WTC11 (cell line): ENCODE data around the gene BORCS6.

ENCODE experiments used
- CREB1 ChIP-seq: sonication (generic); formaldehyde crosslinking; IDR thresholded peaks from 2 replicates; pipeline ENCODE4 v1.8.0; 2023; ENCODE audit warnings: mild to moderate bottlenecking, missing genetic modification reagents
- CTCF ChIP-seq: fragments of 200-600 bp; IDR thresholded peaks from 2 replicates; pipeline ENCODE4 v1.8.0; 2022; ENCODE audit warnings: antibody characterized with exemption
- ESRRA ChIP-seq: sonication (generic); formaldehyde crosslinking; IDR thresholded peaks from 2 replicates; pipeline ENCODE4 v1.8.1; 2022; ENCODE audit warnings: mild to moderate bottlenecking, missing genetic modification reagents, borderline replicate concordance
- FOXK1 ChIP-seq: sonication (generic); formaldehyde crosslinking; IDR thresholded peaks from 2 replicates; pipeline ENCODE4 v1.8.0; 2022; ENCODE audit warnings: mild to moderate bottlenecking, moderate library complexity, missing genetic modification reagents
- JUN ChIP-seq: sonication (generic); formaldehyde crosslinking; IDR thresholded peaks from 2 replicates; pipeline ENCODE4 v1.8.0; 2023; ENCODE audit warnings: mild to moderate bottlenecking, missing genetic modification reagents
- MYBL2 ChIP-seq: sonication (generic); formaldehyde crosslinking; IDR thresholded peaks from 2 replicates; pipeline ENCODE4 v1.8.1; 2023; ENCODE audit warnings: mild to moderate bottlenecking, moderate library complexity, missing genetic modification reagents
- PRDM15 ChIP-seq: sonication (generic); formaldehyde crosslinking; IDR thresholded peaks from 2 replicates; pipeline ENCODE4 v1.8.0; 2022; ENCODE audit warnings: missing genetic modification reagents
- TEAD1 ChIP-seq: sonication (generic); formaldehyde crosslinking; IDR thresholded peaks from 2 replicates; pipeline ENCODE4 v1.8.0; 2022; ENCODE audit warnings: mild to moderate bottlenecking, missing genetic modification reagents
- USF2 ChIP-seq: sonication (generic); formaldehyde crosslinking; IDR thresholded peaks from 2 replicates; pipeline ENCODE4 v1.8.1; 2023; ENCODE audit warnings: mild to moderate bottlenecking, missing genetic modification reagents, moderate library complexity
- ZNF416 ChIP-seq: fragments of 250-450 bp; sonication (Bioruptor Pico); IDR thresholded peaks from 2 replicates; pipeline ENCODE4 v1.9.0; 2021; ENCODE audit warnings: mild to moderate bottlenecking, inconsistent platforms
- TF ChIP-seq, protein P1 (sequence below): sonication (generic); formaldehyde crosslinking; IDR thresholded peaks from 2 replicates; pipeline ENCODE4 v1.8.1; 2022; ENCODE audit warnings: low read depth, mild to moderate bottlenecking, moderate library complexity, missing genetic modification reagents, borderline replicate concordance
- TF ChIP-seq, protein P2 (sequence below): sonication (generic); formaldehyde crosslinking; IDR thresholded peaks from 2 replicates; pipeline ENCODE4 v1.8.0; 2022; ENCODE audit warnings: mild to moderate bottlenecking, missing genetic modification reagents
- TF ChIP-seq, protein P3 (sequence below): sonication (generic); formaldehyde crosslinking; IDR thresholded peaks from 2 replicates; pipeline ENCODE4 v1.8.0; 2022; ENCODE audit warnings: mild to moderate bottlenecking, missing genetic modification reagents

DNA sequence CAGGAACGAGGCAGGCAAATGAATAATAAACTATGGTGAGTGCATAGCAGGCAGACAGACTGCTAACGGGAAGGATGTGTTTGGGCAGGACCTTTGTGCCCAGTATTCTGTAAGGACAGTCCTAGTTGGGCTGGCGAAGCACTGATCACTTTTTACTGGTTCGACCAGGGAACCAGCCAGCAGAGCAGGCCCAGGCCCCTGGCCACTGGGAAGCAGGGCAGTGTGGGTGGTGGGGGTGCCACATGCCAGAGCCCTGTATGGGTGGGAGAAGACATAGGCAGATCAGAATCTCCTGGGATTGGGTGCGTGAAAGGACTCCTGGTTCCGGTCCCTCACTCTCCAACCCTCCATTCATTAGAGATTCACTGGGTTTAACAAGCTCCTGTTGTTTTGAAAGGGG, 23.2 kb downstream of the BORCS6 start:
- TF ChIP-seq CTCF (no peak), JUN (CRISPR knock-in tag) (no peak), CREB1 (CRISPR knock-in tag) (no peak), FOXK1 (CRISPR knock-in tag) (no peak), ZNF416 (CRISPR knock-in tag) (no peak), MYBL2 (CRISPR knock-in tag) (no peak), PRDM15 (CRISPR knock-in tag) (no peak), TEAD1 (CRISPR knock-in tag) (no peak), ESRRA (no peak), USF2 (CRISPR knock-in tag) (no peak)
- TF ChIP-seq, protein P1, sequence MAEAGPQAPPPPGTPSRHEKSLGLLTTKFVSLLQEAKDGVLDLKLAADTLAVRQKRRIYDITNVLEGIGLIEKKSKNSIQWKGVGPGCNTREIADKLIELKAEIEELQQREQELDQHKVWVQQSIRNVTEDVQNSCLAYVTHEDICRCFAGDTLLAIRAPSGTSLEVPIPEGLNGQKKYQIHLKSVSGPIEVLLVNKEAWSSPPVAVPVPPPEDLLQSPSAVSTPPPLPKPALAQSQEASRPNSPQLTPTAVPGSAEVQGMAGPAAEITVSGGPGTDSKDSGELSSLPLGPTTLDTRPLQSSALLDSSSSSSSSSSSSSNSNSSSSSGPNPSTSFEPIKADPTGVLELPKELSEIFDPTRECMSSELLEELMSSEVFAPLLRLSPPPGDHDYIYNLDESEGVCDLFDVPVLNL: no peak
- TF ChIP-seq, protein P2, sequence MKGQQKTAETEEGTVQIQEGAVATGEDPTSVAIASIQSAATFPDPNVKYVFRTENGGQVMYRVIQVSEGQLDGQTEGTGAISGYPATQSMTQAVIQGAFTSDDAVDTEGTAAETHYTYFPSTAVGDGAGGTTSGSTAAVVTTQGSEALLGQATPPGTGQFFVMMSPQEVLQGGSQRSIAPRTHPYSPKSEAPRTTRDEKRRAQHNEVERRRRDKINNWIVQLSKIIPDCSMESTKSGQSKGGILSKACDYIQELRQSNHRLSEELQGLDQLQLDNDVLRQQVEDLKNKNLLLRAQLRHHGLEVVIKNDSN: no peak
- TF ChIP-seq, protein P3, sequence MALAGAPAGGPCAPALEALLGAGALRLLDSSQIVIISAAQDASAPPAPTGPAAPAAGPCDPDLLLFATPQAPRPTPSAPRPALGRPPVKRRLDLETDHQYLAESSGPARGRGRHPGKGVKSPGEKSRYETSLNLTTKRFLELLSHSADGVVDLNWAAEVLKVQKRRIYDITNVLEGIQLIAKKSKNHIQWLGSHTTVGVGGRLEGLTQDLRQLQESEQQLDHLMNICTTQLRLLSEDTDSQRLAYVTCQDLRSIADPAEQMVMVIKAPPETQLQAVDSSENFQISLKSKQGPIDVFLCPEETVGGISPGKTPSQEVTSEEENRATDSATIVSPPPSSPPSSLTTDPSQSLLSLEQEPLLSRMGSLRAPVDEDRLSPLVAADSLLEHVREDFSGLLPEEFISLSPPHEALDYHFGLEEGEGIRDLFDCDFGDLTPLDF (CRISPR knock-in tag): no peak
